CD4-positive, alpha-beta T cell treated with Interferon alpha-2 for 1 hour (primary cell): ENCODE results near the gene RGMA.
"Not testable (repeated sequence)": the region's sequence is repeated elsewhere in the genome, so short reads cannot be mapped to it uniquely, and the experiment has no call there.

Source experiments
- DNase-seq, 2 donors: peaks; one replicate each; pipeline ENCODE4 v3.0.0-alpha.2; 2020 to 2022

RGMA gene

GRCh38 chr15:93031557-93032384 is 57.2 kb downstream of the RGMA start:
- not testable (repeated sequence) for DNase-seq

GRCh38 chr15:93031103-93031464 is 57.9 kb downstream of the RGMA start:
- DNase-seq: no peak

GRCh38 chr15:93030430-93031102 is 58.4 kb downstream of the RGMA start:
- DNase-seq: peak; percentile 52 to 70

- DNase-seq: no peak
Measured at GRCh38 chr15:93029836-93030429, 59.1 kb downstream of the RGMA start.

GRCh38 chr15:93029214-93029835 is 59.7 kb downstream of the RGMA start:
- no peak for DNase-seq

- DNase-seq: peak in 1 of 2 donors; percentile 71
Measured at GRCh38 chr15:93028632-93029213, 60.3 kb downstream of the RGMA start.

- no peak for DNase-seq
Measured at GRCh38 chr15:93028111-93028631, 60.8 kb downstream of the RGMA start.

GRCh38 chr15:93027413-93027812 is 61.6 kb downstream of the RGMA start:
- no peak for DNase-seq

GRCh38 chr15:93026380-93026817 is 62.6 kb downstream of the RGMA start:
- no peak for DNase-seq

- no peak for DNase-seq
Measured at GRCh38 chr15:93025625-93025982, 63.4 kb downstream of the RGMA start.

- no peak for DNase-seq
Measured at GRCh38 chr15:93024716-93025624, 64.0 kb downstream of the RGMA start.

GRCh38 chr15:93024293-93024692 is 64.7 kb downstream of the RGMA start:
- no peak for DNase-seq

GRCh38 chr15:93020976-93021772 is 67.8 kb downstream of the RGMA start:
- DNase-seq: no peak

GRCh38 chr15:93019971-93020370 is 69.0 kb downstream of the RGMA start:
- DNase-seq: no peak

- DNase-seq: no peak
Measured at GRCh38 chr15:93019090-93019489, 69.9 kb downstream of the RGMA start.

GRCh38 chr15:93018574-93018973 is 70.4 kb downstream of the RGMA start:
- DNase-seq: no peak

GRCh38 chr15:93017526-93017925 is 71.5 kb downstream of the RGMA start:
- no peak for DNase-seq

GRCh38 chr15:93012786-93013185 is 76.2 kb downstream of the RGMA start:
- DNase-seq: no peak

- no peak for DNase-seq
Measured at GRCh38 chr15:93007994-93008393, 81.0 kb downstream of the RGMA start.

- DNase-seq: no peak
Measured at GRCh38 chr15:93005133-93005532, 83.9 kb downstream of the RGMA start.

GRCh38 chr15:93001881-93002280 is 87.1 kb downstream of the RGMA start:
- DNase-seq: no peak
